Left renal cortex interstitium (tissue), 4 donors: Measurements from ENCODE around the gene GYPA. TPM values are rescaled to one million over a fixed set of nuclear protein-coding genes. Genes with fewer than 3 reads are reported as not detected.

Source experiments
- polyA plus RNA-seq, 4 donors: library from polyadenylated mRNA; unstranded; fragments of 120-200 nt; gene quantifications; one replicate each; pipeline ENCODE4 v1.2.1, GENCODE V29; 2013; ENCODE audit not compliant: insufficient read length in 4 of 4

Gene GYPA
- polyA plus RNA-seq, 4 donors, result 2.1 to 17.9 (median 2.5) TPM

Other genes starting within 250 kb of the GYPA start
- gene GYPE, start 235.2 kb downstream of the GYPA start, polyA plus RNA-seq, result 1 to 10 TPM; 1.6 to 4.0 (median 3.1) TPM
- 1 to 10 TPM; 1.6 to 6.6 (median 2.1) TPM for gene GYPB, start 121.3 kb downstream of the GYPA start, polyA plus RNA-seq